HL-60 (cell line): Measurements from ENCODE around the gene SURF2.

Experiments used
- DNase-seq, 2 experiments: peaks; one replicate each; pipeline ENCODE4 v3.0.0-alpha.2; 2010 to 2020; ENCODE audit warnings: low read depth in 1 of 2, low spot score in 1 of 2
- H3K27ac ChIP-seq: fragments of 250-450 bp; sonication (Bioruptor Pico); replicated peaks from 2 replicates; pipeline ENCODE4 v1.5.1; 2020; ENCODE audit warnings: mild to moderate bottlenecking, moderate library complexity
- H3K27me3 ChIP-seq: fragments of 250-450 bp; sonication (Bioruptor Pico); 2 replicates; pipeline ENCODE4 v1.5.1; 2021; ENCODE audit warnings: mild to moderate bottlenecking, moderate library complexity; ENCODE audit not compliant: insufficient read depth, poor library complexity, severe bottlenecking
- H3K4me3 ChIP-seq: replicated peaks from 2 replicates; pipeline ENCODE4 v1.5.1; 2011; ENCODE audit warnings: mild to moderate bottlenecking, control low read depth, low read length; ENCODE audit not compliant: insufficient read depth
- CTCF ChIP-seq: IDR thresholded peaks from one replicate; pipeline ENCODE4 v1.5.1; 2011; ENCODE audit warnings: low read length, control low read depth, inconsistent platforms; ENCODE audit not compliant: insufficient read depth
- GABPA ChIP-seq: IDR thresholded peaks from 2 replicates; pipeline ENCODE4 v1.6.1; 2012; ENCODE audit warnings: low read depth
- POLR2AphosphoS5 ChIP-seq: IDR thresholded peaks from 2 replicates; pipeline ENCODE4 v1.6.1; 2012; ENCODE audit warnings: low read depth
- SPI1 ChIP-seq: IDR thresholded peaks from 2 replicates; pipeline ENCODE4 v1.6.1; 2012; ENCODE audit warnings: low read depth, mild to moderate bottlenecking, borderline replicate concordance
- long read RNA-seq: library from polyadenylated mRNA; unstranded; transcript quantifications from one replicate; pipeline ENCODE4 v2.0.0, GENCODE V29; 2020
- TF ChIP-seq, protein P1 (sequence below): IDR thresholded peaks from 2 replicates; pipeline ENCODE4 v1.6.1; 2012; ENCODE audit warnings: low read depth; ENCODE audit not compliant: insufficient replicate concordance

SURF2 gene
- long read RNA-seq, transcript SURF2-201 (6 exons, 842 nt), result major isoform, 11 of 14 reads
- long read RNA-seq, partial matches to known transcripts, result 0 of 14 reads
- long read RNA-seq, other reads (novel, unspliced or antisense), result 3 of 14 reads

- peak in 1 of 2 experiments; percentile 87 for DNase-seq
- Histone ChIP-seq H3K27me3 (no peaks in the 10 kb centered on the region), H3K4me3 (peak within 1 kb of the TSS; percentile 70), H3K27ac (peak within 1 kb of the TSS; percentile 84)
- peak; percentile 85 for TF ChIP-seq GABPA
- peak; percentile 69; the same call in 1 of the 2 replicates for TF ChIP-seq POLR2AphosphoS5
- TF ChIP-seq CTCF, result no peak
- TF ChIP-seq SPI1, result no peak
- TF ChIP-seq, protein P1, sequence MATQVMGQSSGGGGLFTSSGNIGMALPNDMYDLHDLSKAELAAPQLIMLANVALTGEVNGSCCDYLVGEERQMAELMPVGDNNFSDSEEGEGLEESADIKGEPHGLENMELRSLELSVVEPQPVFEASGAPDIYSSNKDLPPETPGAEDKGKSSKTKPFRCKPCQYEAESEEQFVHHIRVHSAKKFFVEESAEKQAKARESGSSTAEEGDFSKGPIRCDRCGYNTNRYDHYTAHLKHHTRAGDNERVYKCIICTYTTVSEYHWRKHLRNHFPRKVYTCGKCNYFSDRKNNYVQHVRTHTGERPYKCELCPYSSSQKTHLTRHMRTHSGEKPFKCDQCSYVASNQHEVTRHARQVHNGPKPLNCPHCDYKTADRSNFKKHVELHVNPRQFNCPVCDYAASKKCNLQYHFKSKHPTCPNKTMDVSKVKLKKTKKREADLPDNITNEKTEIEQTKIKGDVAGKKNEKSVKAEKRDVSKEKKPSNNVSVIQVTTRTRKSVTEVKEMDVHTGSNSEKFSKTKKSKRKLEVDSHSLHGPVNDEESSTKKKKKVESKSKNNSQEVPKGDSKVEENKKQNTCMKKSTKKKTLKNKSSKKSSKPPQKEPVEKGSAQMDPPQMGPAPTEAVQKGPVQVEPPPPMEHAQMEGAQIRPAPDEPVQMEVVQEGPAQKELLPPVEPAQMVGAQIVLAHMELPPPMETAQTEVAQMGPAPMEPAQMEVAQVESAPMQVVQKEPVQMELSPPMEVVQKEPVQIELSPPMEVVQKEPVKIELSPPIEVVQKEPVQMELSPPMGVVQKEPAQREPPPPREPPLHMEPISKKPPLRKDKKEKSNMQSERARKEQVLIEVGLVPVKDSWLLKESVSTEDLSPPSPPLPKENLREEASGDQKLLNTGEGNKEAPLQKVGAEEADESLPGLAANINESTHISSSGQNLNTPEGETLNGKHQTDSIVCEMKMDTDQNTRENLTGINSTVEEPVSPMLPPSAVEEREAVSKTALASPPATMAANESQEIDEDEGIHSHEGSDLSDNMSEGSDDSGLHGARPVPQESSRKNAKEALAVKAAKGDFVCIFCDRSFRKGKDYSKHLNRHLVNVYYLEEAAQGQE, result no peak
Observed at GRCh38 chr9:133356391-133357091, at the start of gene SURF2, which contains the start of gene SURF1. TSS of gene SURF2 (plus strand) at chr9:133356550. CDS start at chr9:133356593, 43 bp downstream. TSS of gene SURF1 (minus strand) at chr9:133356487. CDS start at chr9:133356453, 34 bp downstream.

DNA sequence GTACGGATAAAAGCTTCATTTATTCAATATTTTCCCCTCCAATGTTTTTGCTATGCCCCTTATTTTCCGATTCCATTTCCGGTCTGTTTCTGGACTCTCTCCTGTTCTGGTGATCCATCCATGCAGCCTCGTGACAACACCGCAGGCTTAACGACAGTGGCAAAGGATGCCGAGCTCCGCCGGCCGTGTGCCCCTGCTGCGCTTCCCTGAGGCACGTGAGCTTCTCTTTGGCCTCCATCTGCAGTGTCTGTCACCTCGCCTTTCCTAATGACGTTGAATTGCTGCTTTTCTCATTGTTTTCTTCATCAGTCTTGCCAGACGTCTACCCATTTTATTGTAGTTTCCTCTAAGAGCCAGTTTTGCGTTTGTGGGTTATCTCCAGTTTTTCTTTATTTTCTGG is 49.0 kb upstream of the SURF2 start:
- no peak for DNase-seq
- H3K27me3 ChIP-seq, result peaks cover 5% of the 10 kb centered on the region
- H3K27ac ChIP-seq, result no peak overlapping the region
- no peak overlapping the region for H3K4me3 ChIP-seq
- TF ChIP-seq SPI1 (no peak), POLR2AphosphoS5 (no peak), CTCF (no peak), GABPA (no peak)
- TF ChIP-seq, protein P1, result no peak

DNA sequence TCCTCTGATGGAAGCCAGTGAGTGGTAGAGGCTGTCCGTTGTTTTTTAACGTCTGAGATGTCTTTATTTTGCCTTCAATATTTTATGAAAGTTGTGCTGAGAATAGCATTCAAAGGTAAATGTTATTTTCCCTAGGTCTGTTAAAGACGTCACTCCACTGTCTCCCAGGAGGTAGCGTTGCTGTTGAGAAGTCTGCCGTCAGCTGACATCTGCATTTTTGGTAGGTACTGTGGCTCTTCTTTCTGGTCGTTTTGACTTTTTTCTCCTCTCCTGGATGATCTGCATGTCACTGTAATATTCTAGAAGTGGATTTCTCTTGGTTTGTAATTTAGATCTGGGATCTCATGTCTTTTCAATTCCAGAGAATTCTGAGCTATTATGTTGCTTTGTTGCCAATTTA is 46.7 kb upstream of the SURF2 start:
- DNase-seq, result no peak
- no peak overlapping the region for H3K4me3 ChIP-seq
- TF ChIP-seq CTCF (no peak), GABPA (no peak), SPI1 (no peak), POLR2AphosphoS5 (no peak)
- TF ChIP-seq, protein P1, result no peak
- peaks cover 5% of the 10 kb centered on the region for H3K27me3 ChIP-seq
- H3K27ac ChIP-seq, result no peak overlapping the region
